ENCODE results near the gene FBH1. TPM values are rescaled to one million over a fixed set of nuclear protein-coding genes. Genes with fewer than 3 reads are reported as not detected.
"Not testable (repeated sequence)": the region's sequence is repeated elsewhere in the genome, so short reads cannot be mapped to it uniquely, and the experiment has no call there.

The FBH1 gene
- 10 to 100 TPM; 55.3 to 63.5 TPM for total RNA-seq

GRCh38 chr10:5889624-5890451, at the start of gene FBH1, which contains the start of gene ANKRD16:
FBH1 (plus strand) TSS chr10:5890243; CDS start chr10:5890346, 103 bp downstream.
ANKRD16 (minus strand) TSS chr10:5889893; CDS start chr10:5889354, 539 bp downstream.
- H3K4me3 Mint-ChIP-seq, result peak within 1 kb of the TSS; percentile 86
- H3K4me1 Mint-ChIP-seq, result peaks cover 53% of the 10 kb centered on the region
- ChIA-PET POLR2A (interaction anchor here (0.6 to 1.0 kb wide), 5 partner anchors 10 to 1942 kb away, joined by 3 to 5 read pairs (median 3); no protein-coding TSS in a partner anchor), CTCF (interaction anchor here (0.8 to 1.4 kb wide), 10 partner anchors 9 to 267 kb away, joined by 3 to 6 read pairs (median 4); no protein-coding TSS in a partner anchor)
- no peaks in the 10 kb centered on the region for H3K27me3 Mint-ChIP-seq
- H3K36me3 Mint-ChIP-seq (ENCODE audit: low read depth), result peaks cover 39% of the 10 kb centered on the region
- H3K27ac Mint-ChIP-seq, result peak within 1 kb of the TSS; percentile 78
- no peaks in the 10 kb centered on the region for H3K9me3 Mint-ChIP-seq
- DNase-seq, result peak; percentile 96

GRCh38 chr10:5840314-5841307, 49.4 kb upstream of the FBH1 start:
- Mint-ChIP-seq H3K4me3 (no peak overlapping the region), H3K27ac (no peak overlapping the region), H3K36me3 (ENCODE audit: low read depth) (no peaks in the 10 kb centered on the region), H3K9me3 (no peaks in the 10 kb centered on the region), H3K4me1 (no peaks in the 10 kb centered on the region), H3K27me3 (peaks cover 2% of the 10 kb centered on the region)
- ChIA-PET CTCF (no interaction called here), POLR2A (no interaction called here)
- DNase-seq, result no peak

- Mint-ChIP-seq H3K27me3 (peaks cover 2% of the 10 kb centered on the region), H3K27ac (no peak overlapping the region), H3K9me3 (no peaks in the 10 kb centered on the region), H3K4me1 (peaks cover 4% of the 10 kb centered on the region), H3K4me3 (no peak overlapping the region), H3K36me3 (ENCODE audit: low read depth) (no peaks in the 10 kb centered on the region)
- POLR2A ChIA-PET, result no interaction called here
- CTCF ChIA-PET, result no interaction called here
- no peak for DNase-seq
Observed at GRCh38 chr10:5841965-5842364, 48.1 kb upstream of the FBH1 start.

- Mint-ChIP-seq H3K4me3 (no peak overlapping the region), H3K36me3 (ENCODE audit: low read depth) (no peaks in the 10 kb centered on the region)
Observed at GRCh38 chr10:5843686-5844344, 46.2 kb upstream of the FBH1 start.

GRCh38 chr10:5844345-5845055, 45.5 kb upstream of the FBH1 start:
- no peak for DNase-seq
- Mint-ChIP-seq H3K4me1 (peaks cover 4% of the 10 kb centered on the region), H3K9me3 (no peaks in the 10 kb centered on the region), H3K27ac (no peak overlapping the region), H3K27me3 (peaks cover 2% of the 10 kb centered on the region), H3K4me3 (no peak overlapping the region), H3K36me3 (ENCODE audit: low read depth) (no peaks in the 10 kb centered on the region)
- POLR2A ChIA-PET, result no interaction called here
- CTCF ChIA-PET, result interaction anchor here (0.7 to 1.6 kb wide), 6 partner anchors 9 to 1365 kb away, joined by 3 to 7 read pairs (median 4); no protein-coding TSS in a partner anchor

More at GRCh38 chr10:5843686-5844344, 46.2 kb upstream of the FBH1 start:
- peaks cover 2% of the 10 kb centered on the region for H3K27me3 Mint-ChIP-seq
- peaks cover 4% of the 10 kb centered on the region for H3K4me1 Mint-ChIP-seq
- no peaks in the 10 kb centered on the region for H3K9me3 Mint-ChIP-seq
- ChIA-PET POLR2A (no interaction called here), CTCF (interaction anchor here (0.7 to 1.6 kb wide), 4 partner anchors 10 to 102 kb away, joined by 3 to 8 read pairs (median 6); no protein-coding TSS in a partner anchor)
- no peak overlapping the region for H3K27ac Mint-ChIP-seq
- no peak for DNase-seq

GRCh38 chr10:5846667-5847066, 43.4 kb upstream of the FBH1 start:
- DNase-seq; H3K9me3 Mint-ChIP-seq; H3K36me3 Mint-ChIP-seq (ENCODE audit: low read depth); H3K4me1 Mint-ChIP-seq; H3K4me3 Mint-ChIP-seq; POLR2A ChIA-PET; H3K27me3 Mint-ChIP-seq; H3K27ac Mint-ChIP-seq: not testable (repeated sequence)
- CTCF ChIA-PET, result interaction anchor here (0.6 kb wide), 1 partner anchor 12 kb away, joined by 3 read pairs; no protein-coding TSS in a partner anchor

GRCh38 chr10:5854131-5854475, 35.9 kb upstream of the FBH1 start:
- POLR2A ChIA-PET, result interaction anchor here (0.7 kb wide), 1 partner anchor 26 kb away, joined by 3 read pairs; no protein-coding TSS in a partner anchor
- peaks cover 2% of the 10 kb centered on the region for H3K4me1 Mint-ChIP-seq
- no peak for DNase-seq
- H3K4me3 Mint-ChIP-seq, result no peak overlapping the region
- H3K9me3 Mint-ChIP-seq, result no peaks in the 10 kb centered on the region
- H3K36me3 Mint-ChIP-seq (ENCODE audit: low read depth), result no peaks in the 10 kb centered on the region
- no peaks in the 10 kb centered on the region for H3K27me3 Mint-ChIP-seq
- CTCF ChIA-PET, result interaction anchor here (2.9 kb wide), 1 partner anchor 10 kb away, joined by 7 read pairs; no protein-coding TSS in a partner anchor
- no peak overlapping the region for H3K27ac Mint-ChIP-seq

- DNase-seq, result no peak
- Mint-ChIP-seq H3K4me1 (peaks cover 2% of the 10 kb centered on the region), H3K9me3 (no peaks in the 10 kb centered on the region), H3K27ac (no peak overlapping the region), H3K36me3 (ENCODE audit: low read depth) (no peaks in the 10 kb centered on the region), H3K27me3 (no peaks in the 10 kb centered on the region), H3K4me3 (no peak overlapping the region)
- ChIA-PET CTCF (interaction anchor here (0.9 to 1.3 kb wide), 2 partner anchors 13 to 50 kb away, joined by 3 to 4 read pairs; no protein-coding TSS in a partner anchor), POLR2A (interaction anchor here (0.6 kb wide), 1 partner anchor 173 kb away, joined by 5 read pairs; no protein-coding TSS in a partner anchor)
Observed at GRCh38 chr10:5855979-5856700, 33.9 kb upstream of the FBH1 start.

GRCh38 chr10:5856701-5857004, 33.4 kb upstream of the FBH1 start:
- H3K9me3 Mint-ChIP-seq, result no peaks in the 10 kb centered on the region
- no peaks in the 10 kb centered on the region for H3K27me3 Mint-ChIP-seq
- POLR2A ChIA-PET, result no interaction called here
- no peak overlapping the region for H3K4me3 Mint-ChIP-seq
- CTCF ChIA-PET, result interaction anchor here (1.3 kb wide), 1 partner anchor 50 kb away, joined by 4 read pairs; no protein-coding TSS in a partner anchor
- peaks cover 2% of the 10 kb centered on the region for H3K4me1 Mint-ChIP-seq
- no peaks in the 10 kb centered on the region for H3K36me3 Mint-ChIP-seq (ENCODE audit: low read depth)
- H3K27ac Mint-ChIP-seq, result no peak overlapping the region
- no peak for DNase-seq

GRCh38 chr10:5858811-5859210, 31.2 kb upstream of the FBH1 start:
- Mint-ChIP-seq H3K9me3 (no peaks in the 10 kb centered on the region), H3K4me1 (no peaks in the 10 kb centered on the region), H3K27ac (no peak overlapping the region), H3K27me3 (no peaks in the 10 kb centered on the region), H3K36me3 (ENCODE audit: low read depth) (peaks cover 2% of the 10 kb centered on the region), H3K4me3 (no peak overlapping the region)
- POLR2A ChIA-PET, result no interaction called here
- no peak for DNase-seq
- CTCF ChIA-PET, result interaction anchor here (0.7 to 1.4 kb wide), 3 partner anchors 14 to 52 kb away, joined by 3 to 6 read pairs (median 5); no protein-coding TSS in a partner anchor

- Mint-ChIP-seq H3K27me3 (no peaks in the 10 kb centered on the region), H3K27ac (no peak overlapping the region), H3K36me3 (ENCODE audit: low read depth) (peaks cover 2% of the 10 kb centered on the region), H3K4me1 (no peaks in the 10 kb centered on the region), H3K4me3 (no peak overlapping the region), H3K9me3 (no peaks in the 10 kb centered on the region)
- POLR2A ChIA-PET, result no interaction called here
- no peak for DNase-seq
- CTCF ChIA-PET, result interaction anchor here (0.6 to 1.5 kb wide), 8 partner anchors 8 to 230 kb away, joined by 3 to 4 read pairs (median 3); partner anchors contain the start of genes ANKRD16 and FBH1
Observed at GRCh38 chr10:5860066-5860465, 30.0 kb upstream of the FBH1 start.

Measured in activated CD4-positive, alpha-beta T cell treated with anti-CD3 and anti-CD28 coated beads, Interleukin-2, amount 10 ng/mL, durations not matched to agents 7 days and 5 days (primary cell).